Measurements from ENCODE around the gene NME3. TPM values are rescaled to one million over a fixed set of nuclear protein-coding genes. Genes with fewer than 3 reads are reported as not detected.

NME3 gene
- total and polyA plus RNA-seq, 9 of the 15 experiments (the other 6 are each of a cell fraction or from before 2014, with no cell fraction given) = 0.68 to 76.3 (median 11.5) TPM

DNA sequence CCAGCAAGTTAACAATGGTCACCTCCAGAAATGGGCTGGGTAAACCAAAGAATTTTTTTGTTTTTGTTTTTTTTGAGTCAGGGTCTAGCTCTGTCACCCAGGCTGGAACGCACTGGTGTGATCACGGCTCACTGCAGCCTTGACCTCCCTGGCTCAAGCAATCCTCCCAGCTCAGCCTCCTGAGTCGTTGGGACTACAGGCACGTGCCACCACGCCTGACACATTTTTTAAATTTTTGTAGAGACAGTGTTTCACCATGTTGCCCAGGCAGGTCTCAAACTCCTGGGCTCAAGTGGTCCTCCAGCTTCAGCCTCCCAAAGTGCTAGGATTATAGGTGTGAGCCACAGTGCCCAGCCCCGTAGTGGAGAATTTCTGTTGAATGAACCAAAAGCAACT, 9.3 kb upstream of the NME3 start:
- ChIA-PET POLR2A (interaction anchor here (0.6 to 1.4 kb wide), 3 partner anchors 13 to 155 kb away, joined by 3 read pairs; partner anchors contain the start of gene IGFALS), CTCF (ENCODE audit: low intra/inter-chr PET ratio) (no interaction called here)
- no peak for ATAC-seq
- H3K4me3 ChIP-seq = no peak overlapping the region
- H3K9me3 ChIP-seq (replicated peaks; ENCODE audit: control insufficient read depth, insufficient read depth, low read depth, low read length) = no peaks in the 10 kb centered on the region
- peaks cover 3% of the 10 kb centered on the region; the same call in 1 of the 2 replicates for H4K20me1 ChIP-seq (replicated peaks; ENCODE audit: control insufficient read depth, insufficient read depth, low read length)
- no peak overlapping the region for H3K4me2 ChIP-seq (ENCODE audit: insufficient read depth, low read length)
- intact Hi-C loops (cut with micrococcal nuclease) = loop anchor here (5.0 kb wide), 1 partner anchor 168 kb away; the partner anchor contains the start of genes CRAMP1 and IFT140
- H3K27me3 ChIP-seq (ENCODE audit: control insufficient read depth in 2 of 2, insufficient read depth in 2 of 2, low read length in 2 of 2) = no peaks in the 10 kb centered on the region
- peaks cover 52% of the 10 kb centered on the region; the same call in 2 of the 3 replicates for H3K36me3 ChIP-seq (ENCODE audit: control insufficient read depth, insufficient read depth, low read length)
- H3K27ac ChIP-seq (ENCODE audit: extremely low read depth, low read depth, low read length) = no peak overlapping the region
- no peak overlapping the region for H2AFZ ChIP-seq (ENCODE audit: low read depth, low read length)
- in situ Hi-C loops (cut with MboI) = loop anchor here (5.0 kb wide), 1 partner anchor 152 kb away; no protein-coding TSS in a partner anchor
- H3K9ac ChIP-seq (ENCODE audit: insufficient read depth in 1 of 2, low read depth in 2 of 2, low read length in 2 of 2) = no peak overlapping the region
- peaks cover 37% of the 10 kb centered on the region for H3K79me2 ChIP-seq (ENCODE audit: control insufficient read depth, insufficient read depth, low read length)
- DNase-seq (ENCODE audit: extremely low read depth in 1 of 4, low spot score in 3 of 4) = no peak
- FAIRE-seq = no peak
- no peaks in the 10 kb centered on the region for H3K9me1 ChIP-seq (ENCODE audit: control insufficient read depth, insufficient read depth, low read length)
- TSS peak; percentile 50 for BruUV-seq (replicated peaks)
- peaks cover 4 to 85% of the 10 kb centered on the region in 2 experiments; a peak in 3 of 5 replicates for H3K4me1 ChIP-seq (replicated peaks in 1 of 2; ENCODE audit: control insufficient read depth in 2 of 2, insufficient read depth in 2 of 2, low read length in 2 of 2)
- 82% methylated on average over 6 of the region's 6 CpGs for WGBS (ENCODE audit: insufficient coverage, low coverage, missing lambda C conversion rate)
- TF ChIP-seq GTF3C2 (IDR thresholded peaks at IDR 0.05; ENCODE audit: borderline replicate concordance, extremely low read depth, insufficient read length) (no peak), NFATC3 (IDR thresholded peaks at IDR 0.05) (no peak), L3MBTL2 (IDR thresholded peaks at IDR 0.05) (no peak), CHD2 (IDR thresholded peaks at IDR 0.05; ENCODE audit: low read depth, low read length) (no peak), ZKSCAN3 (CRISPR knock-in tag; IDR thresholded peaks at IDR 0.05) (no peak), MCM2 (IDR thresholded peaks at IDR 0.05; ENCODE audit: low read depth) (no peak), ZNF699 (CRISPR knock-in tag; IDR thresholded peaks at IDR 0.05; ENCODE audit: insufficient replicate concordance) (no peak), EP400 (IDR thresholded peaks at IDR 0.05) (no peak), LARP7 (IDR thresholded peaks at IDR 0.05) (no peak)
- TF ChIP-seq, protein P1, sequence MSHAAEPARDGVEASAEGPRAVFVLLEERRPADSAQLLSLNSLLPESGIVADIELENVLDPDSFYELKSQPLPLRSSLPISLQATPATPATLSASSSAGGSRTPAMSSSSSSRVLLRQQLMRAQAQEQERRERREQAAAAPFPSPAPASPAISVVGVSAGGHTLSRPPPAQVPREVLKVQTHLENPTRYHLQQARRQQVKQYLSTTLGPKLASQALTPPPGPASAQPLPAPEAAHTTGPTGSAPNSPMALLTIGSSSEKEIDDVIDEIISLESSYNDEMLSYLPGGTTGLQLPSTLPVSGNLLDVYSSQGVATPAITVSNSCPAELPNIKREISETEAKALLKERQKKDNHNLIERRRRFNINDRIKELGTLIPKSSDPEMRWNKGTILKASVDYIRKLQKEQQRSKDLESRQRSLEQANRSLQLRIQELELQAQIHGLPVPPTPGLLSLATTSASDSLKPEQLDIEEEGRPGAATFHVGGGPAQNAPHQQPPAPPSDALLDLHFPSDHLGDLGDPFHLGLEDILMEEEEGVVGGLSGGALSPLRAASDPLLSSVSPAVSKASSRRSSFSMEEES (CRISPR knock-in tag; IDR thresholded peaks at IDR 0.05) = no peak
